HG03039 (cell line): ENCODE measurements around the gene ENTREP3.

ENCODE experiments used
- ATAC-seq: cut with Tn5 transposase; IDR thresholded peaks from one replicate; pipeline ENCODE4 v1.9.1; 2021; ENCODE audit warnings: mild to moderate bottlenecking, moderate library complexity; ENCODE audit not compliant: unreplicated experiment

The ENTREP3 gene

DNA sequence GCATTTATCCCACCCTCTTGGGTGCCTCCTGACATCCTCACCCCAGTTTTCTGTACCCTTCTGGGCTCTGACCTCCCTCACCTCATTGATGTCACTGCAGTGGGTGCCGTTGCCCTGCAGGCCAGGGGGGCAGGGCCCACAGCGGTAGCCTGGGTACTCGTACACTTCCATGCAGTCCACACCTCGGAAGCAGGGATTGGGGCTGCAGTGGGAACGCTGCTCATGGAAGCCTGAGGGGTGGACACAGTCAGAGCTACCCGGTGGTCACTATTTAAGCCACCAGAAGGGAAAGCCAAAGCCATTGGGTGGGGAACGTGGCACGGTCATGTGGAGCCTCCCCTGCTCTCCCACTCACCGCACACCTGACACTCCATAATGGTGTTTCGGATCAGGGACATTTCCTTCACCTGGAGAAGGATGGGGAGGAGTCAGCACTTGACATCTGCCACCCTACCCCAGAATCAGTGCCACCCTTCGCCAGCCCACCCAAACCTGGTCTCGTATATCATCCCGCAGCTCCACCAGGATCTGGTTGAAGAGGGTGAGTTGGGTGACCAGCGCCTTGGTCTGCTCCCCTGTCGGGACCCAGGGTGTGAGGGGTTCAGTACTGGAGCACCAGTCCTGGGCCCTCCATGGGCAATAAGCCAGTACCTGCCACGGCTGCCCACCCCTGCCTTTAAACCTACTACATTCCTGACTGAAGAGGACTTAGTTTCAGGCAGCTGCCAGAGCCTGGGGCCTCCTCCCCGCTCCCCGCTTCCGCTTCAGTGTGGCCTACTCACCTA, 52.4 kb downstream of the ENTREP3 start:
- ATAC-seq: no peak

- ATAC-seq: no peak
Measured at GRCh38 chr1:155202198-155202597, 53.1 kb downstream of the ENTREP3 start.

GRCh38 chr1:155200920-155201319, 54.4 kb downstream of the ENTREP3 start:
- no peak for ATAC-seq

- ATAC-seq: no peak
Measured at GRCh38 chr1:155199792-155200191, 55.5 kb downstream of the ENTREP3 start.

DNA sequence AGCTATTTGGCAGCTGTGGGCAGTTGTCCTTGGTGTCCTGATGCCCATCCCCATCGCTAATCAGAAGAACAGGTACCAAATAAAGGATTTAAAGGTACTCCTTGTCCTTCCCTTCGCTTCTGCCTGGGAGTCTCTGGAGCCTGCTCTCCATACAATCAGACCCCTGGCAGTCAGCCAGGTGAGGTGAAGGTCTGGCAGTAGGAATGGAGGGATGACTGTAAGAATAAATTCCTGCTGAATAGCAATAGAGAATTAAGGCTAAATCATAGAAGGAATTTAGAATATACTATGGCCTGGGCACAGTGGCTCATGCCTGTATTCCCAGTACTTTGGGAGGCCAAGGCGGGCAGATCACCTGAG, 56.8 kb downstream of the ENTREP3 start:
- ATAC-seq: no peak

GRCh38 chr1:155197901-155198546, 57.3 kb downstream of the ENTREP3 start:
- ATAC-seq: no peak
